Smooth muscle cell (in vitro differentiated cells): ENCODE data around the gene ADM. TPM values are rescaled to one million over a fixed set of nuclear protein-coding genes. Genes with fewer than 3 reads are reported as not detected.

ENCODE experiments used
- DNase-seq: peaks from one replicate; lab custom pipeline; 2025; ENCODE audit not compliant: unreplicated experiment; lab: John Stamatoyannopoulos, UW
- H2AFZ ChIP-seq: fragments of 200-600 bp; sonication (generic); 2 replicates; pipeline ENCODE4 v1.6.0; 2016; ENCODE audit warnings: antibody characterized with exemption, low read depth, mild to moderate bottlenecking
- H3F3A ChIP-seq: fragments of 200-600 bp; sonication (generic); 2 replicates; pipeline ENCODE4 v1.6.0; 2017; ENCODE audit warnings: antibody characterized with exemption, low read depth
- H3K27ac ChIP-seq: fragments of 200-600 bp; sonication (generic); 2 replicates; pipeline ENCODE4 v1.5.1; 2016; ENCODE audit warnings: low read depth, mild to moderate bottlenecking
- H3K27me3 ChIP-seq: fragments of 200-600 bp; sonication (generic); 2 replicates; pipeline ENCODE4 v1.6.1; 2016; ENCODE audit warnings: low read depth, mild to moderate bottlenecking
- H3K36me3 ChIP-seq: fragments of 200-600 bp; sonication (generic); 2 replicates; pipeline ENCODE4 v1.5.1; 2016; ENCODE audit warnings: low read depth
- H3K4me1 ChIP-seq: fragments of 200-600 bp; sonication (generic); 2 replicates; pipeline ENCODE4 v1.5.1; 2016; ENCODE audit warnings: low read depth
- H3K4me2 ChIP-seq: fragments of 200-600 bp; sonication (generic); 2 replicates; pipeline ENCODE4 v1.6.0; 2016; ENCODE audit warnings: mild to moderate bottlenecking
- H3K4me3 ChIP-seq: fragments of 200-600 bp; sonication (generic); 2 replicates; pipeline ENCODE4 v1.5.1; 2016; ENCODE audit warnings: mild to moderate bottlenecking
- H3K79me2 ChIP-seq: fragments of 200-600 bp; sonication (generic); 2 replicates; pipeline ENCODE4 v1.6.0; 2016; ENCODE audit warnings: low read depth, mild to moderate bottlenecking
- H3K9ac ChIP-seq: fragments of 200-600 bp; sonication (generic); 2 replicates; pipeline ENCODE4 v1.6.0; 2016; ENCODE audit warnings: low read depth
- H3K9me3 ChIP-seq: fragments of 200-600 bp; sonication (generic); replicated peaks from 2 replicates; pipeline ENCODE4 v1.5.1; 2016; ENCODE audit warnings: low read depth
- H4K20me1 ChIP-seq: fragments of 200-600 bp; sonication (generic); 2 replicates; pipeline ENCODE4 v1.6.0; 2016; ENCODE audit warnings: low read depth
- CTCF ChIP-seq: fragments of 200-600 bp; sonication (generic); IDR thresholded peaks from 2 replicates; pipeline ENCODE4 v1.5.1; 2017; ENCODE audit warnings: borderline replicate concordance, mild to moderate bottlenecking, antibody characterized with exemption; ENCODE audit not compliant: insufficient read depth, poor library complexity, severe bottlenecking
- WGBS: methylation state at CpG from one replicate; pipeline ENCODE4 v1.1.7; 2016; ENCODE audit warnings: low lambda C conversion rate; 5-methylcytosine and 5-hydroxymethylcytosine counted together
- polyA plus RNA-seq: library from polyadenylated mRNA; unstranded; fragments of >200 nt; fragmentation: Nextera tagmentation; extraction: Ambion mirVana; gene quantifications from 2 replicates; pipeline ENCODE4 v1.2.1, GENCODE V29; 2016
- total RNA-seq: library from RNA; depleted of rRNA; stranded (reverse); fragments of >200 nt; gene quantifications from 2 replicates; pipeline ENCODE4 v1.2.3, GENCODE V29; 2014

ADM gene
- total and polyA plus RNA-seq, 2 experiments from 2014 or later, result 47.6 to 53.0 TPM

GRCh38 chr11:10274726-10275125 lies 30.1 kb upstream of the ADM start:
- no peak for DNase-seq
- H3K4me2 ChIP-seq, result no peak overlapping the region
- H3K4me3 ChIP-seq, result no peak overlapping the region
- H2AFZ ChIP-seq, result no peak overlapping the region
- H3K79me2 ChIP-seq, result peaks cover 43% of the 10 kb centered on the region
- H4K20me1 ChIP-seq, result peaks cover 66% of the 10 kb centered on the region
- 61% methylated on average over 1 of the region's 1 CpG for WGBS
- no peaks in the 10 kb centered on the region for H3F3A ChIP-seq
- no peaks in the 10 kb centered on the region for H3K36me3 ChIP-seq
- no peak for TF ChIP-seq CTCF
- peaks cover 18% of the 10 kb centered on the region for H3K4me1 ChIP-seq
- H3K9me3 ChIP-seq, result no peaks in the 10 kb centered on the region
- no peak overlapping the region for H3K9ac ChIP-seq
- H3K27me3 ChIP-seq, result no peaks in the 10 kb centered on the region
- no peak overlapping the region for H3K27ac ChIP-seq

- peaks cover 68% of the 10 kb centered on the region for H4K20me1 ChIP-seq
- no peak overlapping the region for H3K4me3 ChIP-seq
- H3F3A ChIP-seq, result no peaks in the 10 kb centered on the region
- no peak overlapping the region for H2AFZ ChIP-seq
- no peak overlapping the region for H3K27ac ChIP-seq
- H3K4me2 ChIP-seq, result no peak overlapping the region
- no peaks in the 10 kb centered on the region for H3K27me3 ChIP-seq
- DNase-seq, result no peak
- no peak for TF ChIP-seq CTCF
- H3K79me2 ChIP-seq, result peaks cover 43% of the 10 kb centered on the region
- no peaks in the 10 kb centered on the region for H3K36me3 ChIP-seq
- peaks cover 18% of the 10 kb centered on the region for H3K4me1 ChIP-seq
- no peak overlapping the region for H3K9ac ChIP-seq
- H3K9me3 ChIP-seq, result no peaks in the 10 kb centered on the region
Measured at GRCh38 chr11:10275714-10276113, 29.2 kb upstream of the ADM start.

GRCh38 chr11:10282117-10282516 lies 22.8 kb upstream of the ADM start:
- no peaks in the 10 kb centered on the region for H3K36me3 ChIP-seq
- no peak overlapping the region for H3K9ac ChIP-seq
- no peaks in the 10 kb centered on the region for H3K27me3 ChIP-seq
- no peak overlapping the region for H3K4me2 ChIP-seq
- no peaks in the 10 kb centered on the region for H3K9me3 ChIP-seq
- H4K20me1 ChIP-seq, result peaks cover 91% of the 10 kb centered on the region
- no peaks in the 10 kb centered on the region for H3F3A ChIP-seq
- peaks cover 83% of the 10 kb centered on the region for H3K79me2 ChIP-seq
- H2AFZ ChIP-seq, result no peak overlapping the region
- no peak overlapping the region for H3K4me3 ChIP-seq
- no peak for TF ChIP-seq CTCF
- H3K27ac ChIP-seq, result no peak overlapping the region
- DNase-seq, result no peak
- H3K4me1 ChIP-seq, result peaks cover 8% of the 10 kb centered on the region

GRCh38 chr11:10283991-10284390 lies 20.9 kb upstream of the ADM start:
- Histone ChIP-seq H2AFZ (no peak overlapping the region), H3K4me2 (no peak overlapping the region), H3K4me3 (no peak overlapping the region), H3K27ac (no peak overlapping the region), H3K9me3 (no peaks in the 10 kb centered on the region), H4K20me1 (peaks cover 94% of the 10 kb centered on the region), H3K79me2 (peaks cover 84% of the 10 kb centered on the region), H3K9ac (no peak overlapping the region), H3K27me3 (no peaks in the 10 kb centered on the region), H3K4me1 (no peaks in the 10 kb centered on the region), H3F3A (no peaks in the 10 kb centered on the region), H3K36me3 (no peaks in the 10 kb centered on the region)
- no peak for TF ChIP-seq CTCF
- WGBS, result 87% methylated on average over 1 of the region's 1 CpG
- DNase-seq, result no peak
